PC-3 (cell line): ENCODE data around the gene ATP4A. TPM values are rescaled to one million over a fixed set of nuclear protein-coding genes. Genes with fewer than 3 reads are reported as not detected.

Experiments
- ATAC-seq: fragments of 200-7000 bp; cut with Tn5 transposase; 2 replicates; pipeline ENCODE4 v1.9.1; 2020; ENCODE audit warnings: mild to moderate bottlenecking, moderate library complexity
- BruUV-seq: library from RNA; stranded (reverse); fragments of 400-500 nt; replicated peaks from 2 replicates; lab custom pipeline; 2021; lab: Mats Ljungman, UMichigan
- CTCF ChIA-PET: fragments of 300-600 bp; sonication (Branson Sonifier 250); formaldehyde crosslinking; loops from one replicate; lab custom pipeline; 2022; ENCODE audit warnings: antibody characterized with exemption; lab: Charles Lee
- POLR2A ChIA-PET: fragments of 300-600 bp; sonication (Branson Sonifier 250); formaldehyde crosslinking; loops from one replicate; lab custom pipeline; 2022; ENCODE audit warnings: antibody characterized with exemption; ENCODE audit not compliant: unreplicated experiment; lab: Charles Lee
- DNase-seq: peaks from one replicate; pipeline ENCODE4 v3.0.0-alpha.2; 2015
- H2AFZ ChIP-seq: fragments of 300-600 bp; sonication (generic); 2 replicates; pipeline ENCODE4 v1.6.0; 2016; ENCODE audit warnings: antibody characterized with exemption, low read length
- H3F3A ChIP-seq: fragments of 300-600 bp; sonication (generic); one replicate; pipeline ENCODE4 v1.6.0; 2017; ENCODE audit warnings: antibody characterized with exemption, low read length, control low read depth, mild to moderate bottlenecking; ENCODE audit not compliant: unreplicated experiment
- H3K27ac ChIP-seq: fragments of 300-600 bp; sonication (generic); 2 replicates; pipeline ENCODE4 v1.5.1; 2016; ENCODE audit warnings: mild to moderate bottlenecking, low read length
- H3K27me3 ChIP-seq: fragments of 300-600 bp; sonication (generic); 2 replicates; pipeline ENCODE4 v1.6.1; 2016; ENCODE audit warnings: low read length, mixed read lengths
- H3K36me3 ChIP-seq: fragments of 300-600 bp; sonication (generic); 2 replicates; pipeline ENCODE4 v1.6.1; 2016; ENCODE audit warnings: low read depth, mixed run types, low read length, mixed read lengths
- H3K4me1 ChIP-seq: fragments of 300-600 bp; sonication (generic); 2 replicates; pipeline ENCODE4 v1.5.1; 2016; ENCODE audit warnings: low read length; ENCODE audit not compliant: insufficient read depth
- H3K4me2 ChIP-seq: fragments of 300-600 bp; sonication (generic); 2 replicates; pipeline ENCODE4 v1.6.0; 2016; ENCODE audit warnings: low read length
- H3K4me3 ChIP-seq: fragments of 300-600 bp; sonication (generic); 2 replicates; pipeline ENCODE4 v1.5.1; 2016; ENCODE audit warnings: mild to moderate bottlenecking, low read length, mixed read lengths
- H3K79me2 ChIP-seq: fragments of 300-600 bp; sonication (generic); 2 replicates; pipeline ENCODE4 v1.6.1; 2017; ENCODE audit warnings: low read length, mixed read lengths
- H3K9ac ChIP-seq: fragments of 300-600 bp; sonication (generic); 2 replicates; pipeline ENCODE4 v1.6.0; 2016; ENCODE audit warnings: mild to moderate bottlenecking, low read length
- H3K9me2 ChIP-seq: fragments of 300-600 bp; sonication (generic); replicated peaks from 2 replicates; pipeline ENCODE4 v1.6.1; 2016; ENCODE audit warnings: mixed run types, low read length, mixed read lengths
- H3K9me3 ChIP-seq: fragments of 300-600 bp; sonication (generic); 2 replicates; pipeline ENCODE4 v1.6.1; 2016; ENCODE audit warnings: low read length, mixed read lengths
- H4K20me1 ChIP-seq: fragments of 300-600 bp; sonication (generic); 2 replicates; pipeline ENCODE4 v1.6.1; 2016; ENCODE audit warnings: low read length, mixed read lengths
- CTCF ChIP-seq: fragments of 300-600 bp; sonication (generic); conservative IDR thresholded peaks from 2 replicates; pipeline ENCODE4 v1.5.1; 2017; ENCODE audit warnings: antibody characterized with exemption, low read depth, mild to moderate bottlenecking, low read length
- EZH2 ChIP-seq: fragments of 300-600 bp; sonication (generic); IDR thresholded peaks from one replicate; pipeline ENCODE4 v1.6.1; 2017; ENCODE audit warnings: antibody characterized with exemption, mild to moderate bottlenecking, low read length; ENCODE audit not compliant: unreplicated experiment
- EZH2phosphoT487 ChIP-seq: fragments of 300-600 bp; sonication (generic); IDR thresholded peaks from 2 replicates; pipeline ENCODE4 v1.6.1; 2018; ENCODE audit warnings: mild to moderate bottlenecking, antibody characterized with exemption, low read length, borderline replicate concordance
- intact Hi-C: fragments of 100-400 bp; cut with micrococcal nuclease; formaldehyde crosslinking; loops from 2 replicates; pipeline ENCODE4 v1.9.0; 2023
- total RNA-seq: library from RNA; depleted of rRNA; stranded (reverse); fragments of >200 nt; gene quantifications from 2 replicates; pipeline ENCODE4 v1.2.3, GENCODE V29; 2014

ATP4A gene
- total RNA-seq, 1 experiment from 2014 or later, result not detected

GRCh38 chr19:35534803-35535480 lies 28.5 kb downstream of the ATP4A start:
- BruUV-seq, result no TSS peak
- Histone ChIP-seq H3K27me3 (no peaks in the 10 kb centered on the region), H3F3A (no peaks in the 10 kb centered on the region), H4K20me1 (no peaks in the 10 kb centered on the region), H3K9me3 (no peaks in the 10 kb centered on the region), H3K4me2 (no peak overlapping the region), H3K79me2 (no peaks in the 10 kb centered on the region), H3K4me1 (peaks cover 3% of the 10 kb centered on the region; the same call in 1 of the 2 replicates), H3K9me2 (no peaks in the 10 kb centered on the region), H3K27ac (no peak overlapping the region), H2AFZ (no peak overlapping the region), H3K9ac (no peak overlapping the region), H3K36me3 (no peaks in the 10 kb centered on the region), H3K4me3 (no peak overlapping the region)
- ChIA-PET POLR2A (interaction anchor here (0.5 kb wide), 1 partner anchor 9 kb away, joined by 3 read pairs; no protein-coding TSS in a partner anchor), CTCF (interaction anchor here (0.5 kb wide), 1 partner anchor 140 kb away, joined by 3 read pairs; no protein-coding TSS in a partner anchor)
- no peak for DNase-seq
- TF ChIP-seq CTCF, result no peak
- TF ChIP-seq EZH2, result no peak
- TF ChIP-seq EZH2phosphoT487, result no peak
- no peak for ATAC-seq
- intact Hi-C loops, result no loop called here

GRCh38 chr19:35533822-35534392 lies 29.6 kb downstream of the ATP4A start:
- CTCF ChIA-PET, result no interaction called here
- H3K9ac ChIP-seq, result no peak overlapping the region

More at GRCh38 chr19:35533822-35534392, 29.6 kb downstream of the ATP4A start:
- no peaks in the 10 kb centered on the region for H3K27me3 ChIP-seq
- ATAC-seq, result no peak
- no peak overlapping the region for H3K27ac ChIP-seq
- BruUV-seq, result no TSS peak
- no peaks in the 10 kb centered on the region for H3F3A ChIP-seq
- H2AFZ ChIP-seq, result no peak overlapping the region
- H3K9me3 ChIP-seq, result no peaks in the 10 kb centered on the region
- POLR2A ChIA-PET, result no interaction called here
- H3K36me3 ChIP-seq, result no peaks in the 10 kb centered on the region
- DNase-seq, result no peak
- H3K9me2 ChIP-seq, result no peaks in the 10 kb centered on the region
- H3K79me2 ChIP-seq, result no peaks in the 10 kb centered on the region
- H4K20me1 ChIP-seq, result no peaks in the 10 kb centered on the region
- no peak overlapping the region for H3K4me2 ChIP-seq
- no peak overlapping the region for H3K4me3 ChIP-seq
- no peak for TF ChIP-seq EZH2phosphoT487
- no peak for TF ChIP-seq EZH2
- TF ChIP-seq CTCF, result no peak
- intact Hi-C loops, result no loop called here
- H3K4me1 ChIP-seq, result peaks cover 3% of the 10 kb centered on the region; the same call in 1 of the 2 replicates
